ENCODE data around the gene CNKSR3. TPM values are rescaled to one million over a fixed set of nuclear protein-coding genes. Genes with fewer than 3 reads are reported as not detected.

CNKSR3 gene
- total RNA-seq, 1 donor from 2014 or later, result 11.8 TPM

DNA sequence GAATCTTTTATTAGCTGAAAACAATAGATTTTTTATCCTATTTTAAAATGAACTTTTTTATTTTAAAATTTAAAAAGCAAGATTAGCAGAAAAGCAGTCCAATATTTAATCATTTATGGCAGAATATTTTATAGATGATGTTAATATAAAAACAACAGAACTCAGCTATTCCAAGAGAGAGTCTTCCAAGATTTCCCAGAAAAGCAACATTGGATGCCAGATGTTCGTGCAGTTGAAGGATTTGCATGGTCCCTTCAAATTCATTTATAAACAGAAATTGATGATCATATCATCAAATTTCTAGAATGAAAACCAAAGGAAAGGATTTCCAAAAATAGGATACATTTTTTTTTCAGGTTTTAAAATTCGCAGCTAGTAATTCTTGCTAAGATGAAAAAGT, 25.4 kb upstream of the CNKSR3 start:
- no peak for ATAC-seq
- Histone ChIP-seq H3K4me1 (no peaks in the 10 kb centered on the region), H3K9me3 (no peaks in the 10 kb centered on the region), H3K27ac (no peak overlapping the region), H3K27me3 (no peaks in the 10 kb centered on the region), H3K36me3 (no peaks in the 10 kb centered on the region), H3K4me3 (no peak overlapping the region)
- intact Hi-C loops (cut with DNase I), result no loop called here
- no peak for DNase-seq
- TF ChIP-seq, protein P1, sequence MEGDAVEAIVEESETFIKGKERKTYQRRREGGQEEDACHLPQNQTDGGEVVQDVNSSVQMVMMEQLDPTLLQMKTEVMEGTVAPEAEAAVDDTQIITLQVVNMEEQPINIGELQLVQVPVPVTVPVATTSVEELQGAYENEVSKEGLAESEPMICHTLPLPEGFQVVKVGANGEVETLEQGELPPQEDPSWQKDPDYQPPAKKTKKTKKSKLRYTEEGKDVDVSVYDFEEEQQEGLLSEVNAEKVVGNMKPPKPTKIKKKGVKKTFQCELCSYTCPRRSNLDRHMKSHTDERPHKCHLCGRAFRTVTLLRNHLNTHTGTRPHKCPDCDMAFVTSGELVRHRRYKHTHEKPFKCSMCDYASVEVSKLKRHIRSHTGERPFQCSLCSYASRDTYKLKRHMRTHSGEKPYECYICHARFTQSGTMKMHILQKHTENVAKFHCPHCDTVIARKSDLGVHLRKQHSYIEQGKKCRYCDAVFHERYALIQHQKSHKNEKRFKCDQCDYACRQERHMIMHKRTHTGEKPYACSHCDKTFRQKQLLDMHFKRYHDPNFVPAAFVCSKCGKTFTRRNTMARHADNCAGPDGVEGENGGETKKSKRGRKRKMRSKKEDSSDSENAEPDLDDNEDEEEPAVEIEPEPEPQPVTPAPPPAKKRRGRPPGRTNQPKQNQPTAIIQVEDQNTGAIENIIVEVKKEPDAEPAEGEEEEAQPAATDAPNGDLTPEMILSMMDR (IDR thresholded peaks at IDR 0.05), result no peak

DNA sequence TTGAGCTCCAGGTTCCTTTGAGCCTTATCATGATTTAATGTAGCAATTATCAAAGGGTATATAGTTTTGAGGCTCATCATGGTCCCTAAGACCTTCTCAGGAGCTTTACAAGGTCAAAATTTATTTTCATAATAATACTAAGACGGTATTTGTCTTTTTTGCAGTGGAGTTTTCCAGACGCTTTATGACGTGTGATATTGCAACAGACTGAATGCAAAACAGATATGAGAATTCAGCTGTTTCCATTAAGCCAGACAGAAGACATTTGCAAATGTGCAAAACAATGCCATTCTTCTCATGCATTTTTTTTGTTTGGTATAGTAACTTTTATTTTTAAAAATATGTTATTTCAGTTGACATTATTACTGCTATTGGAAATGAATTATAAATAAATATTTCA, 24.7 kb upstream of the CNKSR3 start:
- Histone ChIP-seq H3K4me1 (no peaks in the 10 kb centered on the region), H3K4me3 (no peak overlapping the region), H3K9me3 (no peaks in the 10 kb centered on the region), H3K27ac (no peak overlapping the region), H3K36me3 (no peaks in the 10 kb centered on the region), H3K27me3 (no peaks in the 10 kb centered on the region)
- ATAC-seq, result no peak
- TF ChIP-seq, protein P1 (IDR thresholded peaks at IDR 0.05), result no peak
- no peak for DNase-seq
- intact Hi-C loops (cut with DNase I), result no loop called here

DNA sequence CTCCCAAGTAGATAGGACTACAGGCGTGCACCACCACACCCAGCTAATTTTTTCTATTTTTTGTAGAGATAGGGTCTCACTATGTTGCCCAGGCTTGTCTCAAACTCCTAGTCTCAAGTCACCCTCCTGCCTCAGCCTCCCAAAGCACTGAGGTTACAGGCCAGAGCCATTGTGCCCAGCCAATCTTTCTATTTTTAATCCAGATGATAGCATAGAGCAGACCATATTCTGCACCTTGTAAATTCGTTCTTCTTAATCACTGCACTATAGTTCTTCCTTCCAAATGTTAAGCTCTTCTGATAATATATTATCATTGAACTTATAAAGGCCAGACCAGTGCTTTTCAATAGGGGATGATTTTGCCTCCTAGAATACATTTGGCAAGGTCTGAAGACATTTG, 24.0 kb upstream of the CNKSR3 start:
- H3K4me1 ChIP-seq, result no peaks in the 10 kb centered on the region
- H3K9me3 ChIP-seq, result no peaks in the 10 kb centered on the region
- intact Hi-C loops (cut with DNase I), result no loop called here
- no peak for DNase-seq
- no peak overlapping the region for H3K4me3 ChIP-seq
- TF ChIP-seq, protein P1 (IDR thresholded peaks at IDR 0.05), result no peak
- no peaks in the 10 kb centered on the region for H3K36me3 ChIP-seq
- ATAC-seq, result no peak
- H3K27me3 ChIP-seq, result no peaks in the 10 kb centered on the region
- H3K27ac ChIP-seq, result no peak overlapping the region

DNA sequence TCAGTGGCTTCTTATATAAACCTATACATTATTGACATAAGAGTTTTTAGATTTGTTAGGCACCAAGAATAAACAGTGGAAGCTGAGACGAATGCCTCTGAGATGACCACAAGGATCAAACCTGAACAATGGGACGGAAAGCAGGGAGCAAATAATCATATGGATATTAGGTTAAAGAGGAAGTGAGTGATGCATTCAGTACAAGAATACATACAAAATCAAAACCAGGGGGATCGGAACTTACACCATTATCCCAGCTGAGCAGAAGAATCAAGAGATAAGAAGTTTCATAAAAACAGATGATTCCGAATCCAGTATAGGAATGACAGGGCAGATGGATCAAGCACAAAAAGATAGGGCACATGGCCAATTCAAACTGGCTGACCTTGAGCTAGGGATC, 21.9 kb upstream of the CNKSR3 start:
- DNase-seq, result no peak

DNA sequence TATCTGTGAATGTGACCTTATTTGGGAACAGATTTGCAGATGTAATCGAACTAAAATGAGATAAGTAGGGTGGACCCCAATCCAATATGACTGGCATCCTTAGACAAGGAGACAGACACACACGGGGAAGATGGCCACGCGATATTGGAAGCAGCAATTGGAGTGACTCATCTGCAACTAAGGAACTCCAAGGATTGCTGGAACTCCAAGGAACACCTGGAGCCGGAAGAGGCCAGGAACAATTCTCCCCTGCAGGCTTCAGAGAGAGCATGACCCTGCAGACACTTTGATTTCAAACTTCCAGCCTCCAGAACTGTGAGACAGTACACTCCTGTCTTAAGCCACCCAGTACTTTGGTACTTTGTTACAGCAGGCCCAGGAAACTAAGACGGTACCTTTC, 19.5 kb upstream of the CNKSR3 start:
- TF ChIP-seq, protein P1 (IDR thresholded peaks at IDR 0.05), result no peak
- no peak overlapping the region for H3K4me3 ChIP-seq
- H3K9me3 ChIP-seq, result no peaks in the 10 kb centered on the region
- intact Hi-C loops (cut with DNase I), result no loop called here
- H3K27me3 ChIP-seq, result no peaks in the 10 kb centered on the region
- H3K36me3 ChIP-seq, result no peaks in the 10 kb centered on the region
- ATAC-seq (no peak), DNase-seq (no peak)
- H3K4me1 ChIP-seq, result no peaks in the 10 kb centered on the region
- H3K27ac ChIP-seq, result no peak overlapping the region

More for the DNA sequence above, 21.9 kb upstream of the CNKSR3 start:
- Histone ChIP-seq H3K36me3 (no peaks in the 10 kb centered on the region), H3K9me3 (no peaks in the 10 kb centered on the region), H3K27me3 (no peaks in the 10 kb centered on the region), H3K27ac (no peak overlapping the region), H3K4me3 (no peak overlapping the region), H3K4me1 (no peaks in the 10 kb centered on the region)
- TF ChIP-seq, protein P1 (IDR thresholded peaks at IDR 0.05), result no peak
- intact Hi-C loops (cut with DNase I), result no loop called here
- ATAC-seq, result no peak

DNA sequence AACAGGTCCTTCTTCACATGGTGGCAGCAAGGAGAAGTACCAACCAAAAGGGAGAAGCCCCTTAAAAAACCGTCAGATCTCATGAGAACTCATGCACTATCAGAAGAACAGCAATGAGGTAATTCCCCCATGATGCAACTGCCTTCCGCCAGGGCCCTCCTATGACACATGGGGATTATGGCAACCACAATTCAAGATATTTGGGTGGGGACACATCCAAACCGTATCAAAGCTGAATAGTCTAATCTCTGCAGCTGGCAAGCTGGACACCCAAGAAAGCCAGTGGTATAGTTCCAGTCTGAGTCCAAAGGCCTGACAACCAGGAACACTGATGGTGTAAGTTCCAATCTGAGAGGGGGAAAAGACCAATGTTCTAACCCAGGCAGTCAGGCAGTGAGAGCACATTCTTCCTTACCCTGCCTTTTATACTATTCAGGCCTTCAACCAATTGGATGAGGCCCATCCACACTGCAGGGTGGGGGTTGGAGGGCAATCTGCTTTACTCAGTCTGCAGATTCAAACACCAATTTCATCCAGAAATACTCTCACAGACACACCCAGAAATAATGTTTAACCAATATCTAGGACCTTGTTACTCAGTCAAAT, 17.9 kb upstream of the CNKSR3 start:
- DNase-seq (no peak), ATAC-seq (no peak)
- TF ChIP-seq, protein P1 (IDR thresholded peaks at IDR 0.05), result no peak
- Histone ChIP-seq H3K4me1 (no peaks in the 10 kb centered on the region), H3K27ac (no peak overlapping the region), H3K27me3 (no peaks in the 10 kb centered on the region), H3K36me3 (no peaks in the 10 kb centered on the region), H3K9me3 (no peaks in the 10 kb centered on the region), H3K4me3 (no peak overlapping the region)
- intact Hi-C loops (cut with DNase I), result no loop called here
